HepG2 (cell line): ENCODE measurements around the gene ZMPSTE24. TPM values are rescaled to one million over a fixed set of nuclear protein-coding genes. Genes with fewer than 3 reads are reported as not detected.

Experiments used
- BCLAF1 ChIP-seq: fragments of 450-650 bp; IDR thresholded peaks from 2 replicates; pipeline ENCODE4 v1.6.1; 2017; ENCODE audit warnings: mild to moderate bottlenecking
- FOXO1 ChIP-seq: sonication (generic); formaldehyde crosslinking; IDR thresholded peaks from 2 replicates; pipeline ENCODE4 v1.4.0; 2020; ENCODE audit warnings: missing genetic modification reagents
- HMGXB3 ChIP-seq: sonication (generic); formaldehyde crosslinking; IDR thresholded peaks from 2 replicates; pipeline ENCODE4 v1.4.0; 2020; ENCODE audit warnings: missing genetic modification reagents, borderline replicate concordance
- KDM4B ChIP-seq: sonication (generic); formaldehyde crosslinking; IDR thresholded peaks from 2 replicates; pipeline ENCODE4 v1.4.0; 2020; ENCODE audit warnings: missing genetic modification reagents
- KMT2B ChIP-seq: IDR thresholded peaks from 2 replicates; pipeline ENCODE4 v1.6.1; 2016; ENCODE audit warnings: missing genetic modification reagents, missing compliant biosample characterization
- PHF5A ChIP-seq: IDR thresholded peaks from one replicate; pipeline ENCODE4 v1.6.1; 2018; ENCODE audit warnings: low read depth, missing genetic modification reagents; ENCODE audit not compliant: unreplicated experiment
- SKI ChIP-seq: fragments of 450-650 bp; IDR thresholded peaks from one replicate; pipeline ENCODE4 v1.6.1; 2018; ENCODE audit warnings: mild to moderate bottlenecking; ENCODE audit not compliant: partially characterized antibody
- TFAP4 ChIP-seq: sonication (generic); IDR thresholded peaks from 2 replicates; pipeline ENCODE4 v1.6.1; 2016; ENCODE audit warnings: low read depth, borderline replicate concordance
- THAP8 ChIP-seq: sonication (generic); formaldehyde crosslinking; IDR thresholded peaks from 2 replicates; pipeline ENCODE4 v1.5.1; 2020; ENCODE audit warnings: missing genetic modification reagents, mild to moderate bottlenecking, borderline replicate concordance
- ZBTB44 ChIP-seq: sonication (generic); formaldehyde crosslinking; IDR thresholded peaks from 2 replicates; pipeline ENCODE4 v1.4.0; 2020; ENCODE audit warnings: missing genetic modification reagents
- ZKSCAN1 ChIP-seq: fragments of 150-350 bp; IDR thresholded peaks from 2 replicates; pipeline ENCODE4 v1.6.1; 2014; ENCODE audit warnings: low read length
- ZNF101 ChIP-seq: sonication (generic); formaldehyde crosslinking; IDR thresholded peaks from 2 replicates; pipeline ENCODE4 v1.4.0; 2020; ENCODE audit warnings: mild to moderate bottlenecking, low read depth, missing genetic modification reagents, borderline replicate concordance
- ZNF12 ChIP-seq: sonication (generic); formaldehyde crosslinking; IDR thresholded peaks from 2 replicates; pipeline ENCODE4 v1.5.0; 2020; ENCODE audit warnings: missing genetic modification reagents
- ZNF263 ChIP-seq: sonication (generic); formaldehyde crosslinking; IDR thresholded peaks from 2 replicates; pipeline ENCODE4 v1.4.0; 2020; ENCODE audit warnings: missing genetic modification reagents
- ZNF317 ChIP-seq: sonication (generic); formaldehyde crosslinking; IDR thresholded peaks from 2 replicates; pipeline ENCODE4 v1.5.0; 2020; ENCODE audit warnings: mild to moderate bottlenecking, missing genetic modification reagents
- ZNF530 ChIP-seq: sonication (generic); formaldehyde crosslinking; IDR thresholded peaks from 2 replicates; pipeline ENCODE4 v1.5.0; 2020; ENCODE audit warnings: low read depth, mild to moderate bottlenecking, missing genetic modification reagents
- ZNF552 ChIP-seq: sonication (generic); formaldehyde crosslinking; IDR thresholded peaks from 2 replicates; pipeline ENCODE4 v1.9.0; 2022; ENCODE audit warnings: missing genetic modification reagents, mild to moderate bottlenecking, borderline replicate concordance
- ZSCAN30 ChIP-seq: sonication (generic); formaldehyde crosslinking; IDR thresholded peaks from 2 replicates; pipeline ENCODE4 v1.5.0; 2020; ENCODE audit warnings: mild to moderate bottlenecking, missing genetic modification reagents
- polyA plus RNA-seq, 8 experiments: library from polyadenylated mRNA; depleted of rRNA in 3 of 8; stranded (reverse) in 7 of 8; unstranded in 1 of 8; fragments of >200 nt; fragmentation: Illumina TruSeq in 4 of 8; extraction: Trizol in 4 of 8; gene quantifications; 2 replicates each; pipeline versions ENCODE4 v1.2.1 to v1.2.3, GENCODE V29; 2011 to 2016; ENCODE audit warnings: low read depth in 4 of 8, missing spikeins in 1 of 8, mixed read lengths in 1 of 8; ENCODE audit not compliant: insufficient read depth in 1 of 8
- total RNA-seq, 5 experiments: library from RNA; depleted of rRNA; stranded (reverse); fragments of >200 nt; fragmentation: Illumina TruSeq; extraction: Trizol; gene quantifications; 2 replicates each; pipeline ENCODE4 v1.2.3, GENCODE V29; 2016; ENCODE audit warnings: low read depth in 1 of 5

Gene ZMPSTE24
- total and polyA plus RNA-seq, 2 of the 13 experiments (the other 11 are each of a cell fraction or from before 2014, with no cell fraction given) = 13.6 to 60.2 TPM

- TF ChIP-seq ZNF530 (CRISPR knock-in tag) (no peak), ZBTB44 (CRISPR knock-in tag) (no peak), ZNF552 (CRISPR knock-in tag) (no peak), KMT2B (CRISPR knock-in tag) (no peak), ZNF101 (no peak), ZSCAN30 (CRISPR knock-in tag) (no peak), KDM4B (no peak), ZNF317 (CRISPR knock-in tag) (no peak), HMGXB3 (CRISPR knock-in tag) (no peak), THAP8 (CRISPR knock-in tag) (no peak), PHF5A (no peak), FOXO1 (CRISPR knock-in tag) (no peak), SKI (no peak), BCLAF1 (no peak), TFAP4 (no peak), ZNF263 (CRISPR knock-in tag) (no peak), ZKSCAN1 (no peak), ZNF12 (CRISPR knock-in tag) (no peak)
These were observed 58.0 kb downstream of the ZMPSTE24 start (continued) for GRCh38 chr1:40315795-40316594.
